Omental fat pad (tissue), 4 donors: ENCODE measurements around the gene VPS4A. TPM values are rescaled to one million over a fixed set of nuclear protein-coding genes. Genes with fewer than 3 reads are reported as not detected.

Experiments
- ATAC-seq: fragments of 150-250 bp; one replicate; pipeline ENCODE4 v1.9.1; 2016; ENCODE audit warnings: mild to moderate bottlenecking, moderate library complexity; ENCODE audit not compliant: low FRiP score
- DNase-seq: peaks from one replicate; pipeline ENCODE4 v3.0.0-alpha.2; 2019; ENCODE audit warnings: low spot score
- total RNA-seq, 4 donors: library from RNA; depleted of rRNA; stranded (reverse); fragments of >200 nt; gene quantifications; one replicate each; pipeline ENCODE4 v1.1.0, GENCODE V29; 2016
- TF ChIP-seq, protein P1 (sequence below), 3 donors: fragments of 450-650 bp; IDR thresholded peaks; one replicate each; pipeline ENCODE4 v1.5.1; 2016 to 2017; ENCODE audit warnings: antibody characterized with exemption in 3 of 3, mild to moderate bottlenecking in 3 of 3, moderate library complexity in 2 of 3

The VPS4A gene
- total RNA-seq, result 10 to 100 TPM; 26.6 to 39.0 (median 34.1) TPM

DNA sequence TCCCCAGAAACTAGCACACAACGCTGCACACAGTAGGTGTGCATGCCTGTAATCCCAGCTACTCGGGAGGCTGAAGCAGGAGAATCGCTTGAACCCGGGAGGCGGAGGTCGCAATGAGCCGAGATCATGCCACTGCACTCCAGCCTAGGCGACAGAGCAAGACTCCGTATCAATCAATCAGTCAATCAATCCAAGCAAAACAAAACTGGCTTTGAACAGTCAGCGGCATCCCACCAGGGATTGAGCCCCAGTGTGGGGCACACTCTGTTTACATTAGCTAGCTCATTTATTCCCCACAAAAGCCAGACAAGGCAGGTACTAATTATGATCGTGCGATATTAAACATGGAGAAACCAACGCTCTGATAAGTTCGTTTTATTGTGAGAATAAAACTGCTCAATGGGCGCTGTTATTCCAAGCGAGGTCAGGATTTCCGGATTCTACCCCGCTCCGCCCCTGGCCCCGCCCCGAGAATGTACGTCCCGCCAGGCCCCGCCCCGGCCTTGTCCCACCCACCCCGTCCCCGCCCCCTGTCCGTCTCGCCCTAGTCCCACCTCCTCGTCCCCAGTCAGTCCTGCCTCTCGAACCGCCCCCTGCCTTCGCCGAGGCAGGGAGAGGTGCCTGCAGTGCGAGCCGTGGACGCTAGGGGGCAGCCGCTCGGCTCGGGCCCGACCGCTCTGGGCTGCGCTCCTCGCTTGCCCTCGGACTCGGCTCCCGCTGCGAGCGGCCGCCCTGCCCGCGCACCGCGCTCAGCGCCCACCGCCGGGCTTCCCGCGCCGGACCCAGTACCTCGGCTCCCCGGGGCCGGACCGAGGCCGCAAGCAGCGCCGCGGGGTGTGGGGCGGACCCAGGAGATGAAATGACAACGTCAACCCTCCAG, at the start of gene VPS4A:
TSS of gene VPS4A (plus strand) at position 698 of the 880 bp plus-strand sequence. CDS start at position 860, 162 bp downstream.
- ATAC-seq, result peak; percentile 99
- TF ChIP-seq, protein P1, sequence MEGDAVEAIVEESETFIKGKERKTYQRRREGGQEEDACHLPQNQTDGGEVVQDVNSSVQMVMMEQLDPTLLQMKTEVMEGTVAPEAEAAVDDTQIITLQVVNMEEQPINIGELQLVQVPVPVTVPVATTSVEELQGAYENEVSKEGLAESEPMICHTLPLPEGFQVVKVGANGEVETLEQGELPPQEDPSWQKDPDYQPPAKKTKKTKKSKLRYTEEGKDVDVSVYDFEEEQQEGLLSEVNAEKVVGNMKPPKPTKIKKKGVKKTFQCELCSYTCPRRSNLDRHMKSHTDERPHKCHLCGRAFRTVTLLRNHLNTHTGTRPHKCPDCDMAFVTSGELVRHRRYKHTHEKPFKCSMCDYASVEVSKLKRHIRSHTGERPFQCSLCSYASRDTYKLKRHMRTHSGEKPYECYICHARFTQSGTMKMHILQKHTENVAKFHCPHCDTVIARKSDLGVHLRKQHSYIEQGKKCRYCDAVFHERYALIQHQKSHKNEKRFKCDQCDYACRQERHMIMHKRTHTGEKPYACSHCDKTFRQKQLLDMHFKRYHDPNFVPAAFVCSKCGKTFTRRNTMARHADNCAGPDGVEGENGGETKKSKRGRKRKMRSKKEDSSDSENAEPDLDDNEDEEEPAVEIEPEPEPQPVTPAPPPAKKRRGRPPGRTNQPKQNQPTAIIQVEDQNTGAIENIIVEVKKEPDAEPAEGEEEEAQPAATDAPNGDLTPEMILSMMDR (IDR thresholded peaks at IDR 0.05), result peak in 2 of 3 donors; percentile 43 to 83

DNA sequence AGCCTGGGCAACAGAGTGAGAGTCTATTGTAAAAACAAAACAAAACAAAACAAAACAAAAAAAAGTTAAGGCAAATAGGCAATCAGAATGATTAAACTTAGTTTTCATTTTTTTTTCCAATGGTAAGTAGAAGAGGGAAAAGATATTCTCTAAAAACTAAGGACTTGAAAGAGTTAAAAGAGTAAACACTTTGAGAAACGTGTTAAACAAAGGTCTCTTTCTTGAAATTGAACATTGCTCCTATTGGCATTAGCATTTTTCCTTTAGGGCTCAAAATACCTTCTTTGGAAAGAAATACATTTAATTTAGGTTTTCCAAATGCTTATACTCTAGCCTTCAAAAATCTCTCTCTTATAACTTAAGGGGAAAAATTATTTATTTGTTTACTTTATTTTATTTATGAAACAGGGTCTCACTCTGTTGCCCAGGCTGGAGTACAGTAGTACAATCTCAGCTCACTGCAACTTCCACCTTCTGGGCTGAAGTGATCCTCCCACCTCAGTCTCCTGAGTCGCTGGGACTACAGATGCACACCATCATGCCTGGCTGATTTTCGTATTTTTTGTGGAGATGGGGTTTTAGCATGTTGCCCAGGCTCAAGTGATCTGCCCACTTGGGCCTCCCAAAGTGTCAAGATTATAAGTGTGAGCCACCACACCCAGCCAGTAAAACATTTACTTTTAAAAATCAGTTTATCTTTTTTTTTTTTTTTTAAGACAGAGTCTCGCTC, 44.7 kb upstream of the VPS4A start:
- ATAC-seq (no peak), DNase-seq (no peak)
- TF ChIP-seq, protein P1 (IDR thresholded peaks at IDR 0.05), result no peak

More for the DNA sequence above, at the start of gene VPS4A:
- DNase-seq, result peak; percentile 90

DNA sequence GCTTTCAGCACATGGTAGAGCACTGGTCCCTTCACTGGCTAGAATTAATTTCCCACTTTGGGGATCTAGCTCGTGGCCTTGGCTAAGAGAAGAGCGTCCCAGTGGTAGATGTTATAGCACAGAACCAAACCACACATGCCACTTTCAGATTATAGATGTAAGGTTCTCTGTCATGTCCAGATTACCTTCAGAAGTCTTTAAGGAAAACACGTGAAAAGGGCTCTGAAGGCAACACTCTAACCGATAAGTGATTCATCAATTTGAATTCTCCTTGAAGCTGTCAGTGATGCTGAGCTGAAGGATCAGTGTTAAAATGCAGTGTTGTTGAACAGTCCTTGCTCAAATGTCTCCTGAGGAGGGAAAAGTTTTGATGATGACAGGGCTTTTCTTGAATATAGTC, 43.5 kb upstream of the VPS4A start:
- DNase-seq (no peak), ATAC-seq (no peak)
- TF ChIP-seq, protein P1 (IDR thresholded peaks at IDR 0.05), result no peak

DNA sequence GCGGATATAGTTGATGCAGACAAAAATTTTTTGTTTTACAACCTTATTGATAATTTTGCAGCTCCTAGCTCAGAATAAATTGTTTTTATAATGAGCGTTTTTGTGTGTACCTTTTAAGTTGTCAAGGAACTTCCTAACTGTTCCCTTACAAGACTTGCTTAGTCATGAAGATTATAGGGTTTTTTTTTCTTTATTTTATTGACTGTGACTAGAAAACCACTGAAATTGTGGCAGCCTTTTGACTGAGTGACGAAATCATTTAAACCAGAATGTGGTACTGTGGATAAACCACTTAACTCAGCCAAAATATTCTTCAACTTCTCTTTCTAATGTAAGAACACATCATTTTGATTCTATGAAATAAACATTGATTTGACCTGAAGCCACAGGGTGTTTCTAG, 40.8 kb upstream of the VPS4A start:
- TF ChIP-seq, protein P1 (IDR thresholded peaks at IDR 0.05), result no peak
- no peak for ATAC-seq
- no peak for DNase-seq

DNA sequence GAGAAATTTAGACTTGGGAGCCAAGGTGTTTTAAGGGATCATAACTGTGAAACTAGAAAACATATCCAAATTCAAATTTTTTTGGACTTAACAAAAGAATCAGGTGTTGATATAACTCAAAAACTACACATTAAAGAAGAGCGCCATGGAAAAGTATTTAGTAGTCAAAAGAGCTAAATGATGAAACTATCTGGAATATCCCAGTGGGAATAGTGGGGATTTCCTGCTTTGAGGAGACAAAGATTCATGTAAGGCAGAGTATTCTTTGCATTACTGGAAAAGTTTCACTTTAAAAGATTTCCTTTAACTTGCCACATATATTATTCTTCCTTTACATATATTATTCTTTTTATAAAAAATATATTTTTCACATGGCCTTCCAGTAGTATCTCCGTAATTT, 40.3 kb upstream of the VPS4A start:
- DNase-seq, result no peak
- TF ChIP-seq, protein P1 (IDR thresholded peaks at IDR 0.05), result no peak
- no peak for ATAC-seq

DNA sequence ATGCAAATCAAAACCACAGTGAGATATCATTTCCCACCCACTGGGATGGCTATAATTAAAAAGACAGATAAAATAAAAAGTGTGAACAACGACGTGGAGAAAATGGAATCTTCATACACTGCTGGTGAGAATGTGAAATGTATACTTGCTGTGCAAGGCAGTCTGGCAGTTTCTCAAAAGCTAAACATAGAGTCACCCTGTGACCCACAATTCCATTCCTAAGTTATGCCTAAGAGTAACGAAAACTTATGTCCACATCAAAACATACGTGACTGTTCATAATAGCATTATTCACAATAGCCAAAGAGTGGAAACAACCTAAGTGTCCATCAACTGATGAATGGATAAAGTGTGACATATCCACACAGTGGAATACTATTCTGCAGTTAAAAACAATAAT, 38.1 kb upstream of the VPS4A start:
- no peak for DNase-seq
- no peak for ATAC-seq
- TF ChIP-seq, protein P1 (IDR thresholded peaks at IDR 0.05), result no peak
